NAMALWA (cell line): ENCODE measurements around the gene SNX33.

ENCODE experiments used
- DNase-seq: peaks from one replicate; pipeline ENCODE4 v3.0.0-alpha.2; 2015; ENCODE audit warnings: low spot score

SNX33 gene

GRCh38 chr15:75641603-75642002, 6.1 kb upstream of the SNX33 start:
- DNase-seq: peak; percentile 49

- no peak for DNase-seq
Measured at GRCh38 chr15:75644376-75644775, 3.3 kb upstream of the SNX33 start.

- no peak for DNase-seq
Measured at GRCh38 chr15:75646112-75646943, 1.4 kb upstream of the SNX33 start.

DNA sequence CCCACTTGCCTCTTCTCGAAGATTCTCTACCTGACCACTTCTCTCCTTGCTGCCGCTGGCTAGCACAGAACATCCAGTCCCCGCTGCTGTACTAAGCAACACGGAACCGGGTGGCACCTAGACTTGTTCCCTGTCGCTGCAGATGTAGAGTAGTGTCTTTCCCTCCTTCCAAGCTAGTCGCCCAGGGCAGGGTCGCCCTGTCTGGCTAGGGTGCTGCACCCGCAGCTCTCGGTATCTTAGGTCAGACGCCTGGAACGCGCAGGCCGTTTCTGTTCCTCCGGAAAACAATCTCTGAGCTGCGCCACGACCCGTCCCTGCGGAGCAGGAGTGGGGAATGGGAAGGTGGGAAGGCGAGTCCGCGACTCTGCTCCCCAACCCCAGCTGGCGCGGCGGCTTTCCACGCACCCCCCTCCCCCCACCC, 758 bp upstream of the SNX33 start:
- no peak for DNase-seq

DNA sequence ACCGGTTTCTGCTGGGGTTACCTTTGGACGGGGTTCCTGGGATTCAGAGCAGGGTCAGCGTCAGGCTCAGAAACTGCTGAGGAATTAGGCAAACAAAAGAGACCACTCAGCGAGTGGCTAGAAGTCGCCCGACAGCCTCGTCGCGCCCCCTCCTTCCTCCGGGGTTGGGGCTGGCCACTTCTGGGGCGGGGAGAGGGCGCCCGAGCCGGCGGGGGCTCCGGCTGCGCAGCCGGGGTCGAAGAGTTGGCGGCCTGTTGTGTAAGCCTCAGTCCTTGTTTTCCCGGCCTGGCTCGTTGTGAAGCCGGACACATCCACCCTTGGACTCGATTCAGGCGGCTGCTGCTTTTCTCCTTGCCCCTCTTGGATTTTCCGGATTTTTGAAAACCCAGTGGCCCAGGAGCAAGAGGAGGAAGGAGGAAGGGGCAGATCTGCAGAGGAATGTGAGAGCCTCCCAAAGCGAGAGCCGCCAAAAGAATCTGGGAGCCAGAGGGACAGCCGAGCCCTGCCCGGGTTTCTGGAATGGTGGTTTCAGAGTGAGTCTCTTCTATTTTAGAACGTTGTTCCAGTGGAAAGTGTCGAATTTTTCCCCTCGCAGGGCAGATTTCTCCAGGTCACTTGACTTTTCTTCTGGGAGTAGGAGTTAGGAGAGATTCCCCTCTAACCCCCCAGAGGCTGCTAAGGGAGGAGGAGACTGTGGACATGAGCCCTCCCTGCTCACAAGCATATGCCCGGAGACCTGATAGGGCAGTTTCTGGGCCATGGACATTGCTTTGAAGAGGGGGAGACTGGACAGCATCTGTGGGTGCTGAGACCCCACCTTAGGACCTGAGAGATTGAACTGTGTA, 666 bp downstream of the SNX33 start:
- DNase-seq: no peak

GRCh38 chr15:75649045-75649761, 1.5 kb downstream of the SNX33 start:
- no peak for DNase-seq

DNA sequence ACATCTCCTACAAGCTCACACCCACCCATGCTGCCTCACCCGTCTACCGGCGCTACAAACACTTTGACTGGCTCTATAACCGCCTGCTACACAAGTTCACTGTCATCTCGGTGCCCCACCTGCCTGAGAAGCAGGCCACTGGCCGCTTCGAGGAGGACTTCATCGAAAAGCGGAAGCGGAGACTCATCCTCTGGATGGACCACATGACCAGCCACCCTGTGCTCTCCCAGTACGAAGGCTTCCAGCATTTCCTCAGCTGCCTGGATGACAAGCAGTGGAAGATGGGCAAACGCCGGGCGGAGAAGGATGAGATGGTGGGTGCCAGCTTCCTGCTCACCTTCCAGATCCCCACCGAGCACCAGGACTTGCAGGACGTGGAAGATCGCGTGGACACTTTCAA, 2.1 kb downstream of the SNX33 start:
- DNase-seq: no peak

GRCh38 chr15:75650908-75651809, 3.4 kb downstream of the SNX33 start:
- DNase-seq: no peak

DNA sequence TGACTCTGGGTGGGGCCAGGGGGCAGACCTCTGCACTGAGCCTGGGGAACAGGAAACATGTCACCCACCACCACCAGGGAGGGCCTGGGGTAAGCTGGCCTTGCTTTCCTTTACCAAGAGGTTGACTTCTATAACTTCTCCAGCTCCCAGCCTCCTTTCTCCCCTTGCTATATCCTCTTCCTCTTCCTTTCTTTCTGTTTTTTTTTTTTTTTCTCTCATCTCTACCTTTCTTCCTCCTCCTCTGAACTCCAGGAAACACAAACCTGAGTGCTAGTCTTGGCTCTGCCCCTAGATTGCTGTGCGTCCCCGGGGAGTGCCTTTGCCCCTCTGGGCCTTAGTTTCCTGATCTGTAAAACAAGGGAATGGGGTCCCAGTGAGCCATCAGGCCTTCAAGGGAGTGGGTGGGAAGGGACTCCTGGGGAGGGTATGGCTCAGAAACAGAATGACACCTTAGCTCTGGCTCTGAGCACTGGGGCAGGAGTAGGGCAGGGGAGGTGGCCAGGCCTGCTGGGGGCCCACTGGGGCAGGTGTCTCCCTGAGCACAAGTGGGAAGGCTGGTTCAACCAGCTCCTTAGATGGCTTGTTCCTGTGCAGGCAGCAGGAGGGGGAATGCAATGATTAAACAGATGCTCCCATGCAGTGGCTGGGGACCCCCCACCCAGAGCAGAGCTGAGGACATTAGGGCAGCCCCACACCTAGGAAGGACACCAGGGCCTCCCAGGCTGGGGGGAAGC, 4.3 kb downstream of the SNX33 start:
- DNase-seq: no peak

DNA sequence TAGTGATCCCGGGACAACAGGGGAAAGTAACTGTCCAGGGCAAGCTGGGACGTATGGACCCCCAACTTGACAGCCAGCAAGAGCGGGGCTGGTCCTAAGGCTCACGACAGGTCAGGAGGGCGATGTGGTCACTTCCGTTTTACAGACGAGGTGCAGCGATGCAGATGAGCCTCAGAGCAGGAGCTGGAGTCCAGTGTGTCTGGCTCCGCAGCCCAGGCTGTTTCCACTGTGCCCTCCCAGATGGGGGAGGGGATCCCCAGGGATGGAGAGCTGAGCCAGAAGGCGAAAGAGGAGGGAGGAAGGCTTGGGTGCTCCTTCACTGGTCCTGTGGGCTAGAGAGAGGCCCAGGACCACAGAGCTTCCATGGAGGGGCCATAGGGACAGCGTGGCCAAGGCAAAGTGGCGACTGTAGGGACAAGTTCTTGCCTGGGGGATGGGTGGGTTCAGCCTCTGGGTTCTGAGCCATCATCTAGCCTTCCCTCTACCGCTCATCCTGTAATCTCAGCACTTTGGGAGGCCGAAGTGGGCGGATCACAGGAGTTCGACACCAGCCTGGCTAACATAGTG, 5.7 kb downstream of the SNX33 start:
- DNase-seq: no peak

GRCh38 chr15:75654201-75654907, 6.6 kb downstream of the SNX33 start:
- DNase-seq: no peak

DNA sequence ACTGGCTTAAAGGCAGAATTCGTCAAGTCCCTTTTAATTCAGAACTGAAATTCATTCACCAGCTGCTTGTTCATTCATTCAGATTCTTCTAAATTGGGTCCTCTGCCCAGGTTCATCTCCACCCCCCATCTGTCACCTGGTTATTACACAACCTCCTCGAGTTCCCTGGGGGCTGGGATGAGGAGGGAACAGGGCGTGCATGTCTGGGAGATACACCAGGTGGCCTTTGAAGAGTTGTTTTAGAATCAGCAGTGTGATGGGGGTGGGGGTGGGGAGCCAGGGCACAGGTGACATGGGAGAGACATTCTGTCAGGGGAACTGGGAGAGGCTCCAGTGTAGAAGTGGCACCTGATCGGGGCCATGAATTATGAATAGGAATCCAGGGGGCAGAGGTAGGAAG, 8.2 kb downstream of the SNX33 start:
- DNase-seq: no peak

DNA sequence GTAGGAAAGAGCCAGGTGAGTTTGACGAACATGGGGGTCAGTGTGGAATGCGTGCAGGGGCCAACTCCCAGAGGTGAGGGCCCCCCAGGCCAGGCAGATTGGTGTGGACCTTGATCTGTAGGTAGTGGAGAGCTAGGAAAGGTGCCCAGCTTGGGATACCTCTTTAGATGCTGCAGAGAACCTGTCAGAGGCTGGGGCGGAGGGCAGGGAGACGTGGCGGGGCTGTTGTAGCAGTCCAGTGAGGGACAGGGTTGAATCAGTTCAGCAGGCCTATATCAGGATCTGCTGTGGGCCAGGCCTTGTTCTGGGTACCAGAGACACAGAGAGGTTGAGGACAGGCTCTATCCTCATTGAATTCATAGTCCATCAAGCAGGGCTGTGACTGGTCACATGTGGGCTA, 8.6 kb downstream of the SNX33 start:
- no peak for DNase-seq

DNA sequence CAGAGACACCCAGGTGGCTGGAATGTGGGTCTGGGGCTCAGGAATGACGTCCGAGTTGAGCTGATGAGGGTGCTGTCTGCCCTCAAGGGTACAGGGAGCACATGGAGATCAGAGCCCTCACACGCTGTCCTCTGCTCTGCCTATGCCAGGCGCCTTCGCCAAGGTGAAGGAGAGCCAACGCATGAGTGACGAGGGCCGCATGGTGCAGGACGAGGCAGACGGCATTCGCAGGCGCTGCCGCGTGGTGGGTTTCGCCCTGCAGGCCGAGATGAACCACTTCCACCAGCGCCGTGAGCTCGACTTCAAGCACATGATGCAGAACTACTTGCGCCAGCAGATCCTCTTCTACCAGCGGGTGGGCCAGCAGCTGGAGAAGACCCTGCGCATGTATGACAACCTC, 9.1 kb downstream of the SNX33 start:
- no peak for DNase-seq

DNA sequence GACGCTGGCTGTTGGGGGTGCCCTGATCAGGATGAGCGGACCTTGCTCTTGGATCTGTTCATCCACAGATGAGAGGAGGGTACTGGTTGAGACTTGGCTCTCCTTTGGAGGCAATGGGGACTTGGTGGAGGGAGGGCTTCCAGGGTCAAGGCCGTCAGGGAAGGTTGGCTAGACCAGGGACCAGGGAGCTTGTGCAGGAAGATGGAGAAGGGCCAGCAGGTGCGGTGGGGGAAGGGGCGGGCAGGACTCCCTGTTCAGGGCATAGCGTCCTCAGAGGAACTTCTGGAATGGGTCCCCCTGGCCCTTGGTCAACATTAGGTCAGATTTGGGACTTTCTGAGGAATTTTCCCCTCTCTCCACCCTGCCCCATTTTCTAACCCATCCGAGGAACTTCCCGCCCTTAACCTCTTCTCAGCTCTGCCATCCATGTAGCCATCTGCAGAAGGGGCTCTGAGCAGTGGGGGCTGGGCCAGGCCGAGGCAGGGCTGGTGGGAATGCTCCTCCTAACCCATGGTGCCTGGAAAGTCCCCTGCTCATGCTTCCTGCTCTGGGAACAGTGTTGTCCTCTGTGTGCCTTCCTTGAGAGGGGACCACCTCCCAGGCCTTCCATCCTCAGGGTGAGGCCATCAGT, 11.5 kb downstream of the SNX33 start:
- no peak for DNase-seq

DNA sequence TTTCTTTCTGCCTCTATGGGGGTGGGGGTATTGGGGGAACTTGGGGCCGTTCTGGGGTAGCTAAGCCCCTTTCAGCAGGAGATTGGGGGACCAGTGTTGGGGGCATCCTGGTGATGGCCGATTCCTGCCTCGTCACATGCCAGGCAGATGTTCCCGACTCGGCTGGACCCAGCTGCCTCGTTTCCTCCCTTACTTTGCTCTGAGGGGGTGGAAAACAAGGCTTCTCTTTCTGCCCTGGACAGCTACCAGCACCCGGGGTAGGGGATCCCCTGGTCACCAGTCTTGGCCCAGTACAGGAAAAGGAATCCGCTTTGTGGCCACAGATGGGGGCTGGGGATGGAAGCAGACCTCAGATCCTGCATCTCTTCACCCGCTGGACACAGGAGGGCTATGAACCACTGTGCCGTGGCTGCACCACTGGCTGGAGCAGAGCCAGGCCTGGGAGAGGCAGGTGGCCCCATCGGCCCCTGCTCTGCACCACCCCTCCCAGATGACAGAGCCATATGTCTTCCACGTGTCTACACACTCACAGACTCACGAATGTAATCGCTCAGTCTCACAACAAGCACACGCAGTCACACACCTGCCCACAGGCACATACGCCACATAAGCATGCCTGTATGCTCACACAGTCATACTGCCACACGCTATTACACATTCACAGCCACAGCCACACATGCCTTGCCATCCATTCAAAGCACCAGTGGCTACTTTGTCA, 12.4 kb downstream of the SNX33 start:
- no peak for DNase-seq

DNA sequence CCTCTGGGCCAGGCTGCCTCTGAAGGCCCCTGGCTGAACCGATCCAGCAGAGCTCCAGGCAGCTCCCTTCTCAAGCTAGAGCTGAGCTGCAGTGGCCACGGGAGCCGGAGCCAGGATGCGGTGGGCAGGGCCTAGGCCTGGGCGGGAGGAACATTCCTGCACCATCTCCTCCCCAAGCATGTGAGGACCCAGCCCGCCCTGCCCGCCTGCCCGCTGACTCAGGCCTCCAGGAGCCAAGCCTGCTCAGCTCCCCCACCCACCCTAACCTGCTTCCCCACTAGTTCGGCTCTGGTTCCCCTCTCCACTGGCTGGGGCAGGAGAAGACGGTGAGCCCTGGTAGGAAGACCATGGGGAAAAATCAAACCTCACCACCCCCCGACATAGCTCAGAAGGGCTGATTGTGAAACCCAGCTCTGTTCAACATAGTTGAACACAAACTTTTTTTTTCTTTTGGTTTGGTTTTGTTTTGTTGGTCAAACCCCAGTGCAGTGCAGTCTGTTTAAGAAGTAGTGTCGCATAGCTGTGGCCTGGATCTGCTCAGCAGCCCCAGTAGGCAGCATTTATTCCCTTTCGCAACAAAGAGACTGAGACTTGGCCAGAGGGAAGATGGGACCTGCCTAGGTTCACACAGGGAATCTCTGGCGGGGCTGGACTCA, 13.5 kb downstream of the SNX33 start:
- DNase-seq: no peak

DNA sequence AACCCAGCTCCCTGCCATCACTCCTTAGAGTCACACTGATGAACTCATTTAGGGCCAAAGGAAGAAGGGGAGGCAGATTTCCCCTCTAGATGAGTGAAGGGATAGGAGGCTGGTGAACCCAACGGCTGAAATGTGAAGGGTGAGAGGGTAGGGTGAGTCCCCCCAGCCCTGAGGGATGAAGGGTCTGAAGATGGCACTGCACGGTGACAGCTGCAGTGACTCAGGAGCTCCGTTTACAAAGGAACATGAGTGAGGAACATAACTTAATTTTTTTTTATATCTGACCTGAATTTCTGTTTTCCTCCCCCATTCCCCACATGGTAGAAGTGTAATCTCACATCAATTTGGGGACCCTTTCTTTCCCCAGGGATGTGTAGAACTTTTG, 14.0 kb downstream of the SNX33 start:
- DNase-seq: no peak
